IPS-NIHi11 (cell line): ENCODE results near the gene PHF21A.
A peak's percentile ranks its signal among the peaks of the same experiment; 100 is the strongest.

Experiments used
- DNase-seq: peaks from one replicate; pipeline ENCODE4 v3.0.0; 2012; ENCODE audit warnings: mixed read lengths, low spot score

Gene PHF21A

DNA sequence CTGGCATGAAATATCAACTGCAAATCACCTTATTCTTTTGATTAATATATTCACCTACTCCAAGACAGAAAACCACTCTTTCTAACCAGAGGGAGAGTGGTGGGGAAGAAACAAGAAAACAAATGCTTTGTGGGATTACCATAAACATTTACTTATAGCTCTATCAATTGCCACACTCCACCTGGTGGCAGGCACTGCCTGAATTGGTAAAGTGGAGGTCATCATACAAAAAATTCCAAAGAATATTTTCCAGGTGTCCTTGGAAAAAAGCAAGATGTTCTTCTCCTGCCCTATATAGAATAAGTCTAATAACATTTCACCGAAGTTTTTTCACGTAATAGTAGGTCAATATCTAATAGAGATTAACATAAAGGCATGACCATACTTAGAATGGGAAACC, 45.3 kb downstream of the PHF21A start:
- no peak for DNase-seq

DNA sequence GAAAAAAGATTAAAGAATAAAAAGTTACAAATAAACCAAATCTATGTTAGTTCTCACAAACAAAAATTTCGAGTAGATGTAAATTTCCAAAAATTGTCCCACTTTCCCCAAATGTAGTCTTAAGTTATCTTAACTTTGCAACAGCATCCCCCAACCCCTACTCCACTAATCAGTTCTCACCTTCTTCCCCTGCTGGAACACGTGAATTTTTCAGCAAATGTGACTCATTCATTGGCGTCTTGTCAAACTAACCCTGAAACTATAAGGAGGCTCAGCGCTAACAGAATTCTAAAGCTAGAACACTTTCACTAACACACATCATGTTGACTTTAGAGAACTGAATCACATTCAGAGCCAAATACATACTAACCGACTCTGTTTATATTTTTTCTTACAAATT, 46.1 kb downstream of the PHF21A start:
- no peak for DNase-seq

DNA sequence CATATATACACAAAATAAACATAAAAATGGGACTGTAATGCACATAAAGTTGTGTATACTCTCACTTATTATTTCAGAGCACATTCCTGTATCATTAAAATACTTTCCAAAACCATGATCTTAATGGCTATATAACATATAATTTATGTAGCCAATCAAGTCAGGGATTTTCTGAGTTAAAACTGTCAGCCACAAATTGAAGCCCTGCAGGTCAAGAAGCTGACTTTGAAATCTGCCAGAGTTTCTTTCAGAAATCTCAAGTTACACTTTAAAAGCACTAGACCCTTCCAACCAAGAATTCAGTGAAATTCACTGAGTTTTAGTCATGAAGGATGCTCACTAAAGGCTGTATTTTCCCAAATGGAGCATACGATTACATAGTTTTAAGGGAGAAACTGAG, 47.6 kb downstream of the PHF21A start:
- DNase-seq = no peak

DNA sequence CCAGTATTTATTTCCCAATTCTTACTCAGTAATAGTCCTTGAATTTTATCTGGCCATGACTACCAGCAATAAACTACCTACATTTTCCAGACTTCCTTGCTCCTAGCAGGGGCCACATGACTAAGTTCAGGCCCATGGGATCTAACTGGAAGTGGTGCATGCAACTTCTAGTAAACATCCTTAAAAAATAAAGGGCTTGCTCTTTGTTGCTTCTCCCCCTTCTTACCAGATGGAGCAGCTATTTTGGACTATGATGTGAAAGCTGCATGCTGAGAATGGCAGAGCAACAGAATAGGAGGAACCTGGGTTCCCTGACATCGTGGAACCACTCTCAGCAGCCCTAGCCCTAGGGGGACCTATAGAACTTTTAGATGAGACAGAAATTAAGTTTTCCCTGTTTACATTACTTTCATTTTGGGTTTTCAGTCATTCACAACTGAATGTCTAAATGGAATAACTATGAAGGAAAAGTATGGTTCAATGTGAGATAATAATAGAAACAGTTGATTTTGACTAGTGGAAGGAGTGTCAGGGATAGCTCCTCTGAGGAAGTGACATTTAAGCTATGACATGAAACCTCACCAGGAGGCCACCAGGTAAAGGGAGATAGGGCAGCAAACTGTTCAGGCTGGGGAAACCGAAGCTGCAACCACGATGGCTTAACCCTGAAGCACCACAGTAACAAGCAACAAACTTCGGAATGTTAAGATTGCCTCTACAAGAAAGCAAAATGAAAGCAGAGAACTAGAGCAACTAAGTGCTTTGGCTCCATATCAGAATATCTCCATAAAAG, 48.9 kb downstream of the PHF21A start:
- no peak for DNase-seq

DNA sequence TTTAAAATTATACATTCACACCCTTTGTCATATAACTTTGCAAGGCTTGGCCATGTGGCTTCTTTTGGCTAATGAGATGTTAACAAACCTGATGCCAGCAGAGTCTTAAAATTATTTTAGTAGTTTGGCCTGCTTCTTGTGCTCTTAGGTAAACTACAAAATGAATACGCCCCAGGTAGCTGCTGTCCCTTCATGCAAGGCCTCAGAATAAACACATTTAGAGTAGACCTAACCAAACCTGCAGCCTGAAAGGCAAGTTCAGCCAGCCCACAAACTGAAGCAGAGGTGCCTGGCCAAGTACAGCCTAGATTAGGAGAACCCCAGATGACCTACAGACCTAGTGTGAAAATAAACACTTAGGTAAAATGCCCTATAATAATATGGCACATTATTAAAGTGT, 50.2 kb downstream of the PHF21A start:
- no peak for DNase-seq

DNA sequence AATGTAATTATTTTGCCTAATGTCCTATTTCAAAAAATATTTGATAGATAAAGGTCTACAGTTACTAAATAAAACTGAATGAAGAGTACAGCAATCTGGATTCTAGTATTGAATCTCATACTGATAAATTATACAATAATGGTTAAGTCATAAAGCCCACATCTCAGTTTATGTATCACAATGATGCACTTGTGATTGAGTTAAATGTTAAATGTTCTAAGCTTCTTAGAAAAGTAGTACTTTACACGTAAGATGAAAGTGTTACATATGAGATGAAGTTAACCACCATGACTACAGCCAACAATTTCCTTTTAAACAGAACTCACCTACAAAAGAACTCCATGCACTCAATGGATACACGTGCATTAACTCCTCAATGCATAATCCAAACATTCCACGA, 51.7 kb downstream of the PHF21A start:
- DNase-seq = no peak

DNA sequence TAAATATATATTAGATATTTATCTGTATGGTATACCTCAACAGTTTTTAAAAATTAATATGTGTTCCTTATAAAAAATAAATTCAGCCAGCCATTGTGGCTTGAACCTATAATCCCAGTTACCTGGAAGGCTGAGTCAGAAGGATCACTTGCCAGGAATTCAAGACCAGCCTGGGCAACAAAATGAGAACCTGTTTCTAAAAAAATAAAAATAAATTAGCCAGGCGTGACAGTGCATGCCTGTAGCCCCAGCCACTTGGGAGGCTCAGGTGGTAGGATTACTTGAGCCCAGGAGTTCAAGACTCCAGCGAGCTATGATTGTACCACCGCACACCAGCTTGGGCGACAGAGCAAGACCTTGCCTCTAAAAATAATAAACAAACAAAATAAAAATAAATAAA, 54.9 kb downstream of the PHF21A start:
- no peak for DNase-seq

DNA sequence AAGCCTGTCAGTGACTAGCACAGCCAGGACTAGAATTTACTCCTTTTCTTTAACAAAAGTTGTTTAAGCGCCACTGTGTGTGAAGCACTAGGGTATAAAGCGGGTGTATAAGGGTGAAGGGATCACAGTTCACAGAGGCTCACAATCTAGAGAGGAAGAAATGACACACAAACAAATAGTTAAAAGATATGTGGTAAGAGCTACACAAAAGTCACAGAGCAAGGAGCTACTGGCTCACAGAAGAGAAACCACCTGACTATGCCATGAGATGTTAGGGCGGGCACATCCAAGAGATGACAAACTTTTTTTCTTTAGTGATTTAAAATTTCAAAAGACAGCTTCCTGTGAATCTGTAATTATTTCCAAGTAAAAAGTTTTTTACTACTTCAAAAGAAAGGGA, 55.6 kb downstream of the PHF21A start:
- no peak for DNase-seq

DNA sequence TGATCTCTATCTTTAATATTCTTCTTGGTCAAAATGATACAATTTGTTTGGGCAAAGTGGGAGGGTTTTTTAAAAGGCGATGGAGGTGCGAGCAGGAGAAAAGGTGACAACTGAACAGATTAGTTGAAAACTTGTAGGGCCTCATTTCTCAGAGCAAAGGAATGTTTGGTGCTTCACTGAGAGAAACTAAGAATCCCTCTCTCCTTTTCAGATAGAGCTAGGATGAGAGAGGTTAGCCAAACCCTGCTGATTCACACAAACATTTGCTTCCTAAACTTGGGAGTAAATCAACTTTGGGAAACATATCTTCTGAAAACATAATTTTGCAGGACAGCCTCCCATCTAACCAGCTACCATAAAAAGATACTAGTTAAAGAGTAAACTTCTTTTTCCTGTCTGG, 57.0 kb downstream of the PHF21A start:
- DNase-seq = no peak

DNA sequence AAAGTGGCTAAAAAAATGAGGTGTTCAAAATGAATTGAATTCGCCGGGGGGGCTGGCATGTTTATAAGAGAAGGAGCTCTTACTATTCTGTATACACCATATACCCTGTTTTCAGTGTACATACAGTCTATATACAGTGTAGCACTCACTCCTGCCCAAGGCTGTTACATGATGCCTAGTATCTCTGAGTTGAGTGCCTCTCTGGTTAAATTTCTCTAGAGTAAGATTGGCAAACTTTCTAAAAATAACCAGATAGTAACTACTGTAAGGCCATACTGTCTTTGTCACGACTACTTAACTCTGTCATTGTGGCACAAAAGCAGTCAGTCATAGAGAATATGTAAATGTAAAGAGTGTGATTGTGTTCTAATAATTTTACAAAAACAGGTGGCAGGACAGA, 58.1 kb downstream of the PHF21A start:
- no peak for DNase-seq

DNA sequence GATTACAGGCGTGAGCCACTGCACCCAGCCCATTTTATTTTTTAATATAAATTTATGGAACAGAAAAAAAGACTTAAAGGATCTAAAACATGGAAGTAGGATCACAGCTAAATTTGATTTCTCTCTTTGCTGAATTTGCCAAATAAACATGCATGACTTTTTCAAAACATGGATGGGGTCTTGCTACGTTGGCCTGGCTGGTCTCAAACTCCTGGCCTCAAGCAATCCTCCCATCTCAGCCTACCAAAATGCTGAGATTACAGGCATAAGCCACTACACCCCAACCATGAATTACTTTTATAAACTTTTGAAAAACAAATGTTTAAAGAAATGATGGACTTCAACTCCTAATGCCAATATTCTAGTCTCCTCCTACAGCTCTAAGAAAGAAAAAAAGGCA, 61.2 kb downstream of the PHF21A start:
- DNase-seq = no peak

DNA sequence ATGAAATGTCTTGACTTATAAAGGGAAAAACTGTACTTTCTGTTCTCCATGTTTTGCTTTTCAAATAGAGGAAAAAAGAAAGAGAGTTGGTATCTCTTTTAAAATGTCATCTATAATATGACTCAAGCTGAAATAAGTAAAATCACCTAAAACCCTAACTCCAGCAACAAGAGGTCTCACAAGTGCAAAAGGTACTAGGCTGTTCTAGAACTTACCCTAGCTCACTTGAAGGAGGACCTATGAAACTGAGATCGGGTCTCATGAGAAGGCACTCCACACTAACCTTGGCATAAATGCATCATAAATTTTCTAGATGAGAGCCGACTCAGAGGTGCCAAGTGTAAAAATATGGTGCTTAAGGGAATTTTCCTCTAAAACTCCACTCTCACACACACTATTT, 63.8 kb downstream of the PHF21A start:
- DNase-seq = no peak

DNA sequence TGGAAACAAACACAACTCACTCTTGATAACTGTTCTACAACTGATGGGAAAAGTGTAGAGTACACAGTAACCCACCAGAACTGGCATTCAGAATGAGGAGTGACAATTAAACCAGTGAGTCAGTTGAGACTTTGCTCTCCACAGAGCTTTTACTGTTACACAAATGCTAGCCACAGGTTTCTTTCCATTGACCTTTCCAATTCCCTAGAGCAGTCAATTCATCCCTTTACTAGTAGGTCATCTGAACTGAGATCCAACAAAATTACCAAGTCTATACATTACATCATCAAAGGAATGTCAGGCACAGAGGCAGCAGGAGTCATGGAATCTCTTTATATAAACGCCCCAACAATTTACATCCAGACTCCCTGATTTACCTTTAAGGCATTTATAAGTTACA, 65.9 kb downstream of the PHF21A start:
- DNase-seq = peak; percentile 58

DNA sequence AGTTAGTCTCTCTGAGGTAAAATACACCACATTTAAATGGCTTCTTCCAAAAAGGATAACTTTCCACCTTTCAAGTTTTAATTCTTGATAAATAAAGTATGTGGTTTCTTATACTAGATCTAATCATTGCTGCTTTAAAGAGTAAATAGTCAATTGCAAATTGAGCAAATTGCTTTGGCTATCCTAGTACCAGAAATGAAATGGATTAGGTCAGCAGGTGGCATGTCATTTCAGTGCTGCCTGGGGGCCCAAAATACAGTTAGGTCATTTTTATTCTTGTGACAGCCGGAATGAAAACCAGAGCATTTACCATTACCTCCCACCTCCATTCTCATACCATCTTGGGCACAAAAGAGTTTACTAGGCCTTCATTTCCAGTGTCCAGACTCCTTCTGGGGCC, 70.2 kb downstream of the PHF21A start:
- DNase-seq = no peak

DNA sequence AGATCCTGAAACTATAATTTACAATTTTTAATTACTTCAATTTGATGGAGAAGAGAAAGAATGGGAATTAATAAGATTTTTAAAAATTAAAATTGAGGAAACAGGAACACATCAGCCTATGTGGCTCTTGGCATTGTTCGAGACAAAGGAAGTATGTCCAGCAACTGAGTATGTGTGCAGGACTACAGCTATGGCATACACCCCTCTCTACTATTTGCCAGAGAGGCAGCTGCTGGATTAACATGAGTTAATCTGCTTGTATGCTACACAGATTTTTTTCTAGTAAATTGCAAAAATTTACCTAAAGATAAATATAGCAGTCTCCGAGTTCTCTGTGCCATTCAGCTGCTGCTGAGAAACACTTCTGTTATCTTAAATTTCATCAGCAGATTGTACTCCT, 70.6 kb downstream of the PHF21A start:
- no peak for DNase-seq

DNA sequence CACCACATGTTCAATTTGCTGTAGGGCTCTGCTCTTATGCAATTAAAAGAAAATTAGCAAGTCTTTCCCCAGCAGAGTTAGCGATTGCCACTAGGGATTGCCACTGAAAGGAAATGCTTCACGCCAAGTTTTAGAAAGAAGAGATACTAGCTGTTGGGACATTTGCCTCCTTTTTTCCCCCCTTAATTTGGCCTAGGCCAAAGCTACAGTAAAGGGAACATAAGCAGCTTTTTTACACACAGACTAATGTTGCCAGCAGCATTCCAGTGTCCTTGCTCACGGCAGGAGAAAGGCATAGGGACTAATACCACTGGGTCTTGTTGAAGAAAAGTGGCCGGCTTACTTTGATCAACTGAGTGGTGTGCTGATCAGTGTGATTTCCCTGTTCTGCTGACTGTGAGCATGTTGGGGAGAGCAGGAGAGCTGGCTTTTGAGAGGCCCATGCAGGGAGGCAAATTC, 71.2 kb downstream of the PHF21A start:
- DNase-seq = peak; percentile 56

DNA sequence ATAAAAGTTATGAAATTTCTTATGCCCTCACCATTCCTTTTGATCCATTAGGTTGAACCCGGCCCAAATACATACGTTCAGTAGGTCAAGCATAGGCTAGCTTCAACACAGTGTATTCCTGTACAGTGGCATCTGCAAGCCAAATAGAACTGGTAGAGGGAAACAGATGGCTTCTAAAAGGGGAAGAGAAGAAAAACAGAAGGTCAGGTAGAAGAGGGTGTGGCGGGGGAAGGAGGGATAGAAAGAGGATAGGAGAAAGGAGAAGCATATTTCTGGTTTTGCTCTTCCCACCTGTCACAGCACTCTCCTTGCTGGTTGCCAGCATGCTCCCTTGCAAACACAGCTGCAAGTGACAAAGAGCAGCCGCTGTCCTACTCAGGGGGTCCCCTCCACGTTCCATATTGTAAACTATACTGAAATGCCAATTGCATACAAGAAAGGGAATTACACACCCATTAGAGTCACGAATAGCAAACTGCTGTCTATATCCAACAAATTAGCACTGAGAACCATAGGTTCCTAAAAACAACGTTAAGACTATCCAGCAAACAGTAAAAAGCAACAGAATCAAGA, 71.8 kb downstream of the PHF21A start:
- DNase-seq = no peak

DNA sequence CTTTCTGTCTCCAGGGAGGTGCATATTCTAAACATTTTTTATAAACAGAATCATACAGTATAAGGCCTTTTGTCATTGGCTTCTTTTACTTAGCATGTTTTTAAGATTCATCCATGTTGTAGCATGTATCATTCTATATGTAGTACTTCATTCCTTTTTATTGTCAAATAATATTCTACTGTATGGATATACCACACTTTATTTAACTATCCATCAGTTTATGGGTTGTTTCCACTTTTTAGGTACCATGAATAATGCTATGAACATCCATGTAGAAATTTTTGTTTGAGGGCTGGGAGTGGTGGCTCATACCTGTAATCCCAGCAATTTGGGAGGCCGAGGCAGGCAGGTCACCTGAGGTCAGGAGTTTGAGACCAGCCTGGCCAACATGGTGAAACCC, 73.1 kb downstream of the PHF21A start:
- no peak for DNase-seq

DNA sequence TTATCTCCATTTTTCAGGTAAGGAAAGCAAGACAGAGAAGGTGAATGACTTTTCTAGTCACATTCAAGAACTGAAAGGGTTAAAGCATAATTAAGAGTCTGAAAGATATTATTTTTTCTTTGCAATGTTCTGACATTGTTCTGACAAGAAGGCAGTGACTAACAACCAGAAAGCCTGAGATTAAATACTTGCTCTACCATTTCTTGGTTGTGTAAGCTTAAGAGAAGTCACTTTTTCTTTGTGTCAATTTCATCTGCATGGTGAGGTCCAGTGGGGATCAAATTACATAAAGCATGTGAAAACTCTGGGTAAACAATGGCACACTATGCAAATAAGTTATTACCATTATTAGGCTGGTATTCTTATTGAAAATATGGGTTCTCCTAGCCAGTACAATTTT, 73.7 kb downstream of the PHF21A start:
- no peak for DNase-seq

DNA sequence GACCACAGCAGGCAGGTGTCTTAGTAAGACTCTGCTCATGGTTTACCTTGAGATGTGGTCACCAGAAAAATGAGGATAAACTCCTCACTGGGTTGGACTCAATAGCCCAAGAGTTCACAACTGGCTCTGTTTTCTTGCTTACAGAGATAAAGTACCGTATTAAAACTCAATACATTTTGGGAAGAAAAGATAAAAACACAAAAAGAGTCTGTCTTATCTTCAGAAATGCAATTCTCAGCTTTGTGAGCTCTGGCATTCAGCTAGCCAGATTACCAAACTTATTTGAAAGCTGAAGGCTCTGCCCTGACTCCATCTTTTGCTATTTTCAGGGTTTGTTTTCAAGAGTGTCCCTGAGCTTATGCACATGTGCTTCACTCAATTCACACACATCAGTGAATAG, 75.4 kb downstream of the PHF21A start:
- DNase-seq = no peak

DNA sequence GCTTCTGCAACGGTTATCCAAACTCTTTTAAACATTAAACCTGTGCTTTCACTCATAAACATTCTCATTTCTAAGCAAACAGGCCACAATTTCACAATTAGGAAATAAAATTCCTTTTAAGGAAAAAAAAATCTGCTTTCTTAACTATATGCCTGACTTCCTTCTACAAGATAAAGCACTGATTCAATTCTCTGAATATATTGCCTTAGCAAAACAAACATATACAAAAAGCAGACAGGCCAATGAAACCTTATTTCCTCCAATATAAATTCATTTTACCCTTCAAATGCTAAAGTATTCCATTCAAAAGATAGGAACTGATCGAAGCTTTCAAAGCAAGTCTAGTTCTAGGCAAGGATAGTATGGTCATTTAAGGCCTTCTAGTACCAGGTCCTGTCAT, 76.7 kb downstream of the PHF21A start:
- no peak for DNase-seq

DNA sequence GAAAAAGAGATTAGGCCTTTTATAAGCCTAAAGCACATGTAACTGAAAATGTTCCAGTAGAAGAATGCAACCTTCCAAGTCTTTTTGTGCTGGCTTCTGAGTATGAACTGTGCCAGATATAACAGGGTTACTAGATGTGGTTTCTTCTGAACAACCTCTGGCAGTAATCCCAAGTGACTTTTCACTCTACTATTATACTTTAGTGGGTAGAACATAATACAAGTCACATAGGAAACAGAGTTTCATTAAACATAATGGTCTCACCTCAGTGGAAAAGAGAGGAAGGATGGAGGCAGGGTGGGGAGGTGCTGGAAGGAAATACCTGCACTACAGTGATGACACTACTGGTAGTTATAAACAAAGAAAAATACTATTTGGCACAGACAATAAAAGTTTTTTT, 81.3 kb downstream of the PHF21A start:
- no peak for DNase-seq

DNA sequence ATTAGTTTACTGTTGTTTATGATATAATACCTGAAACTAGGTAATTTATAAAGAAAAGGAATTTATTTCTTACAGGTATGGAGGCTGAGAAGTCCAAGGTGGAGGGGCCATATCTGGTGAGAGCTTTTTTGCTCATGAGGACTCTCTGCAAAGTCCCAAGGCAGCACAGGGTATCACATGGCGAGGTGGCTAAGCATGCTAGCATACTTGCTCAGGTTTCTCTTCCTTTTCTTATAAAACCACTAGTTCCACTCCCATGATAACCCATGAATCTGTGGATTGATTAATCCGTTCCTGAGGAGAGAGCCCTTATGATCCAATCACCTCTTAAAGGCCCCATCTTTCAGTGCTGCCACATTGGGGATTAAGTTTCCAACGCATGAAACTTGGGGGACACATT, 82.7 kb downstream of the PHF21A start:
- DNase-seq = no peak

DNA sequence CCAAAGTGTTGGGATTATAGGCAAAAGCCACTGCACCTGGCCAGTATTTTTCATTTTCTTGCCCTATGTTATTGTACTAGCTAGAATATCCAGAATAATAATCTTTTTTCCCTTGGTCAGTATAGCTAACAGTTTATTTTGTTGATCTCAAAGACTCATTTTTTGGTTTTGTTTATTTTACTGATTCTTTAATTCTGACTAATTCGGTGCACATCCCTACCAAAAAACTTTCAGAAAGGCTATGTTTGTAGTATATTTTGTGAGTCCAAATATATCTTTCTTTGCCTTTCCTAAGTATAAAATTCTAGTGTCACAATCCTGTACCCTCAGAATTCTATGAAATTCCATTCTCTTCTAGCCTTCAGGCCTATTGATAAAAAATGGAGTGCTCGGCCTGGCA, 84.3 kb downstream of the PHF21A start:
- DNase-seq = no peak
